Activated naive CD8-positive, alpha-beta T cell treated with anti-CD3 and anti-CD28 coated beads for 36 hours (primary cell): ENCODE results near the gene PKIB. TPM values are rescaled to one million over a fixed set of nuclear protein-coding genes. Genes with fewer than 3 reads are reported as not detected.

Source experiments
- DNase-seq: peaks from one replicate; pipeline ENCODE4 v3.0.0; 2021
- H3K27ac Mint-ChIP-seq: one replicate; pipeline ENCODE4 v1.8.0; 2022; ENCODE audit warnings: mild to moderate bottlenecking, moderate library complexity, mixed read lengths
- H3K27me3 Mint-ChIP-seq: one replicate; pipeline ENCODE4 v1.8.0; 2022; ENCODE audit warnings: mild to moderate bottlenecking, mixed read lengths
- H3K36me3 Mint-ChIP-seq: one replicate; pipeline ENCODE4 v1.8.0; 2021; ENCODE audit warnings: mild to moderate bottlenecking, mixed read lengths
- H3K4me1 Mint-ChIP-seq: one replicate; pipeline ENCODE4 v1.8.0; 2021; ENCODE audit warnings: mixed read lengths
- H3K4me3 Mint-ChIP-seq: one replicate; pipeline ENCODE4 v1.8.0; 2022; ENCODE audit warnings: mild to moderate bottlenecking, moderate library complexity, mixed read lengths
- H3K9me3 Mint-ChIP-seq: one replicate; pipeline ENCODE4 v1.8.0; 2022; ENCODE audit warnings: mixed read lengths
- total RNA-seq, 2 experiments: library from RNA; stranded (reverse); gene quantifications; one replicate each; pipeline ENCODE4 v1.2.3, GENCODE V29; 2021

The PKIB gene
- total RNA-seq, 2 experiments from 2014 or later, result 0.52 to 0.62 TPM

GRCh38 chr6:122669868-122670267 is 59.7 kb downstream of the PKIB start:
- Mint-ChIP-seq H3K27ac (no peak overlapping the region), H3K4me3 (no peak overlapping the region), H3K9me3 (no peaks in the 10 kb centered on the region), H3K36me3 (no peaks in the 10 kb centered on the region), H3K27me3 (peaks cover 9% of the 10 kb centered on the region), H3K4me1 (no peaks in the 10 kb centered on the region)
- DNase-seq, result no peak

DNA sequence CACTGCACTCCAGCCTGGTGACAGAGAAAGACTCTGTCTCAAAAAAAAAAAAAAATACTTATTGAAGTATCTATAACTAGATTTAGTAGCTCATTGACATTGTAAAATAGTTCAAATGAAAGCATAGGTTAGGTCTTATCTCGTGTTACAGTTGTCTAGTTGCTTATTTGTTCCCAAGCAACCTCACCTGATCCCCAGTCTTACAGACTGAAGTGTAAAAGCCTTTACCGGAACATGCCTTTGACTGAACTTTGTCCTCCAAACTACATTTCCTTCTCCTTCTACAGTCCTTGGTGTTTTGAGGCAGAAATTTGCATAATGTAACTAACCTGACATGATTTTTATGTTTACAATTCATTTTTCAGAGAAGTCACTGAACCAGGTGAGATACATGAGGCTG is 61.0 kb downstream of the PKIB start:
- Mint-ChIP-seq H3K36me3 (no peaks in the 10 kb centered on the region), H3K27ac (no peak overlapping the region), H3K4me3 (no peak overlapping the region), H3K27me3 (peaks cover 9% of the 10 kb centered on the region), H3K9me3 (no peaks in the 10 kb centered on the region), H3K4me1 (no peaks in the 10 kb centered on the region)
- DNase-seq, result no peak

GRCh38 chr6:122673343-122673961 is 63.2 kb downstream of the PKIB start:
- DNase-seq, result no peak
- Mint-ChIP-seq H3K36me3 (no peaks in the 10 kb centered on the region), H3K27ac (no peak overlapping the region), H3K27me3 (peaks cover 9% of the 10 kb centered on the region), H3K9me3 (no peaks in the 10 kb centered on the region), H3K4me3 (no peak overlapping the region), H3K4me1 (no peaks in the 10 kb centered on the region)

DNA sequence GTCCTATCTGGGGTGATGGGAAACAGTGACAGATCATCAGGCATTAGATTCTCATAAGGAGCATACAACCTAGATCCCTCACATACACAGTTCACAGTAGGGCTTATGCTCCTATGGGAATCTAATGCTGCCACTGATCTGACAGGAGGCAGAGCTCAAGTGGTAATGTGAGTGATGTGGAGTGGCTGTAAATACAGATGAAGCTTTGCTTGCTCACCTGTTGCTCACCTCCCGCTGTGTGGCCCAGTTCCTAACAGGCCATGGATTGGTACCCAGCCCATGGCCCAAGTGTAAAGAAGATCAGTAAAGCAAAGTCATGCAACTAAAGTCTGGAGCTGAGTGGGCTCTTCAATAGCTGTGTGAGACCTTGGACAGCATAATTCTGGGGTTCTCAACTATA is 65.9 kb downstream of the PKIB start:
- Mint-ChIP-seq H3K9me3 (no peaks in the 10 kb centered on the region), H3K4me3 (no peak overlapping the region), H3K36me3 (no peaks in the 10 kb centered on the region), H3K27ac (no peak overlapping the region), H3K4me1 (no peaks in the 10 kb centered on the region), H3K27me3 (peaks cover 6% of the 10 kb centered on the region)
- DNase-seq, result no peak

GRCh38 chr6:122676688-122677087 is 66.5 kb downstream of the PKIB start:
- H3K36me3 Mint-ChIP-seq, result no peaks in the 10 kb centered on the region
- peaks cover 6% of the 10 kb centered on the region for H3K27me3 Mint-ChIP-seq
- no peak for DNase-seq
- no peak overlapping the region for H3K27ac Mint-ChIP-seq
- no peaks in the 10 kb centered on the region for H3K4me1 Mint-ChIP-seq
- H3K4me3 Mint-ChIP-seq, result no peak overlapping the region
- no peaks in the 10 kb centered on the region for H3K9me3 Mint-ChIP-seq

DNA sequence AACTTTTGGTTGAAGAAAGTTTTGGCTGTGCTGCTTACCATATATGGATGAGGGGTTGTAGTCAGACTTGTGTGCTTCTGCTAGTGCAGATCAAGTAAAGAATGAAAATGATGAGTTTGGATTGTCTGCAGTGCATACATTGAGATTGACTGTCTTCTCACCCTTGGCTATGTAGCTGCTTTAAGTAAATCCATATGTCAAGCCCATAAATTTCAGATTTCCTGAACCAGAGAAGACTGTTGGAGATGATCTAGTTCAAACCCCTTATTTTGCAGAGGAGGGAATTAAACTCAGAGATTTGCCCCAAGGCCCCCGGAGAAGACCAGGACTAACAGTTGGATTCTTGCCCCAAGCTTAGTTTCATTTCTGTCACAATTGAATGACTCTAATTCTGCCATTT is 67.2 kb downstream of the PKIB start:
- Mint-ChIP-seq H3K36me3 (no peaks in the 10 kb centered on the region), H3K4me3 (no peak overlapping the region), H3K27ac (no peak overlapping the region), H3K4me1 (no peaks in the 10 kb centered on the region), H3K9me3 (no peaks in the 10 kb centered on the region), H3K27me3 (peaks cover under 1% of the 10 kb centered on the region)
- DNase-seq, result no peak

DNA sequence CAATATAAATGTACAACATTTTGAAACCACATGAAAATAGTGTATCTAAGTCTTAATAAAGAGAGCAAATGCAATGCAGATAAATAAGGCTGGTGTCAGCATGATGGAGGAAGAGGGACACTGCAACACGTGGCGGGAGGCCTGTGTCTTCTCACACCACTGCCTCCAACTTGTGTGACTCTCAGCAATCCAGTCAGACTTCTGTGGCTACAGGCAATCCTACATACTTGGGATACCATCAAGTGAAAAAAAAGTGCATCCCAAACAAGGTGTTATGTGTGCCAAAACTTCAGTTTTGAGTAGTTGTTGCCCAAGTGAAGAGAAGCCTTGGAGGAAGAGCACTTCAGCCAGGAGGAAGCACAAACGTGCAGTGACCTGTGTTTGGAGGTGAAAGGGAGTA is 68.6 kb downstream of the PKIB start:
- H3K27ac Mint-ChIP-seq, result no peak overlapping the region
- H3K27me3 Mint-ChIP-seq, result no peaks in the 10 kb centered on the region
- H3K4me1 Mint-ChIP-seq, result no peaks in the 10 kb centered on the region
- no peak overlapping the region for H3K4me3 Mint-ChIP-seq
- DNase-seq, result no peak
- H3K36me3 Mint-ChIP-seq, result no peaks in the 10 kb centered on the region
- no peaks in the 10 kb centered on the region for H3K9me3 Mint-ChIP-seq

DNA sequence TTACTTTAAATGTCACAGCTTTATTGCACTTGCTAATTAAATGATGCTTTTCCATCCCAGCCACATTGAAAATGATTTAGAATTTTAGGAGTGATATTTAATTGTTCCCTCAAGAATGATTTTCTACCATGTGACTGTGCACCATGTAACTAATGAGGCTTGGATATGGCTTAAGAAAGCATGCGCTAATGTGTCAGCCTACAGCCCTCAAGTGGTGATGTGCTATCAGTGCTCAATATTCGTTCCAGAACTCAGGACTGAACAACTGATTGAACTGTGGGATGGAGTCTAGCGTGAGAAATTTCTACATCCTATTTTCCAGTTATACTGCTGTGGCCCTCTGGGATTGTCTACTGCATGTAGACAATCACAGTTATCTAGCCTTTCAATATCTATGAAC is 71.5 kb downstream of the PKIB start:
- Mint-ChIP-seq H3K36me3 (no peaks in the 10 kb centered on the region), H3K4me1 (no peaks in the 10 kb centered on the region), H3K9me3 (no peaks in the 10 kb centered on the region), H3K27ac (no peak overlapping the region), H3K4me3 (no peak overlapping the region), H3K27me3 (no peaks in the 10 kb centered on the region)
- no peak for DNase-seq

- Mint-ChIP-seq H3K27me3 (no peaks in the 10 kb centered on the region), H3K4me3 (no peak overlapping the region), H3K4me1 (no peaks in the 10 kb centered on the region), H3K36me3 (no peaks in the 10 kb centered on the region), H3K27ac (no peak overlapping the region), H3K9me3 (no peaks in the 10 kb centered on the region)
- DNase-seq, result no peak
These were observed 73.9 kb downstream of the PKIB start for GRCh38 chr6:122683989-122684651.

GRCh38 chr6:122692175-122692598 is 82.0 kb downstream of the PKIB start:
- DNase-seq, result no peak
- Mint-ChIP-seq H3K9me3 (no peaks in the 10 kb centered on the region), H3K27ac (no peak overlapping the region), H3K36me3 (no peaks in the 10 kb centered on the region), H3K27me3 (peaks cover 10% of the 10 kb centered on the region), H3K4me3 (no peak overlapping the region), H3K4me1 (peaks cover 2% of the 10 kb centered on the region)

DNA sequence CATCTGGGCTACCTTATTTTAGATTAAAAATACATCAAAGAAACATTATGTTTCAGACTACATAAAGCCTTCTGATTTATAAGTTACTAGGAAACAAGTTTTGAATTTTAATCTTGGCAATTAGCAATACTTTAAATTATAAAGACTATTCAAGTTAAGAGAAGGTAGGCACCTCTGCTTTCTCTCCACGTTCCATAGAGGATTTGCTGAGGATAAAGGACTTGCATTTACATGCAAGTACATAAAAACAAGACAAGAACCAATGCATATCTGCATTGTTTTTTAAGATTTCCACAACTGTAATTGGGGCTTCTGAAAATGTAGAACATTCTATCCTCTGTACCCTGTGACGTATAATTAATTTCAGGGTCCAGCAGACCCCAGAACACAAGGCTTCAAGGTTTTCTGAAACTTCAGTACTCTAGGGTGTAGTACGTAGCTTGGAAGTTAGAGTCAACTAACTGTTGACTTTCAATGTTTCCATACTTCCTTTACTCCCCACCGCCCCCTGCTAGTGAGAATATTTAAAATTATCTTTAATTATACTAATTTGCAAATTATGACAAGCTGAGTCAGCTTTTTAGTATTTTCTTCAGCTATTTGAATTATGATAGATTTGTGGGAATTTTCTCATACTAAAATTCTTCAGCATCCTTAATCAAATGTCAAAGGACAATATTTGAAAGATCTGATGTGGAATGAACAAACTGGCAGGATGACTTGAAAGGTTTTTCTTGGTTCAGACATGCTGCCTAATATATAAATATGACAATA is 82.8 kb downstream of the PKIB start:
- Mint-ChIP-seq H3K27ac (no peak overlapping the region), H3K36me3 (no peaks in the 10 kb centered on the region), H3K4me3 (no peak overlapping the region), H3K27me3 (peaks cover 10% of the 10 kb centered on the region), H3K9me3 (no peaks in the 10 kb centered on the region), H3K4me1 (peaks cover 2% of the 10 kb centered on the region)
- DNase-seq, result no peak

GRCh38 chr6:122694075-122694474 is 83.9 kb downstream of the PKIB start:
- H3K4me1 Mint-ChIP-seq, result peaks cover 2% of the 10 kb centered on the region
- DNase-seq, result no peak
- H3K27me3 Mint-ChIP-seq, result peaks cover 10% of the 10 kb centered on the region
- H3K27ac Mint-ChIP-seq, result no peak overlapping the region
- no peaks in the 10 kb centered on the region for H3K36me3 Mint-ChIP-seq
- H3K9me3 Mint-ChIP-seq, result no peaks in the 10 kb centered on the region
- no peak overlapping the region for H3K4me3 Mint-ChIP-seq

GRCh38 chr6:122694602-122695001 is 84.4 kb downstream of the PKIB start:
- Mint-ChIP-seq H3K4me1 (peaks cover 2% of the 10 kb centered on the region), H3K36me3 (no peaks in the 10 kb centered on the region), H3K27ac (no peak overlapping the region)

GRCh38 chr6:122695188-122695587 is 85.0 kb downstream of the PKIB start:
- Mint-ChIP-seq H3K27ac (no peak overlapping the region), H3K27me3 (peaks cover 10% of the 10 kb centered on the region), H3K36me3 (no peaks in the 10 kb centered on the region), H3K9me3 (no peaks in the 10 kb centered on the region), H3K4me1 (peaks cover 2% of the 10 kb centered on the region), H3K4me3 (no peak overlapping the region)
- no peak for DNase-seq

More at GRCh38 chr6:122694602-122695001, 84.4 kb downstream of the PKIB start:
- Mint-ChIP-seq H3K9me3 (no peaks in the 10 kb centered on the region), H3K27me3 (peaks cover 10% of the 10 kb centered on the region), H3K4me3 (no peak overlapping the region)
- no peak for DNase-seq

- Mint-ChIP-seq H3K4me1 (peaks cover 2% of the 10 kb centered on the region), H3K9me3 (no peaks in the 10 kb centered on the region), H3K27ac (no peak overlapping the region), H3K27me3 (peaks cover 10% of the 10 kb centered on the region), H3K4me3 (no peak overlapping the region), H3K36me3 (no peaks in the 10 kb centered on the region)
- no peak for DNase-seq
These were observed 85.9 kb downstream of the PKIB start for GRCh38 chr6:122696079-122696478.
